ENCODE data around the gene SNX24.
A peak's percentile ranks its signal among the peaks of the same experiment; 100 is the strongest.
"Not testable (repeated sequence)": the region's sequence is repeated elsewhere in the genome, so short reads cannot be mapped to it uniquely, and the experiment has no call there.

The SNX24 gene

GRCh38 chr5:122845229-122846050, at the start of gene SNX24:
SNX24 (plus strand) TSS chr5:122845613; CDS start chr5:122845634, 21 bp downstream.
- DNase-seq: peak; percentile 79

- no peak for DNase-seq
Measured at GRCh38 chr5:122805481-122805880, 39.9 kb upstream of the SNX24 start.

GRCh38 chr5:122810405-122810804, 35.0 kb upstream of the SNX24 start:
- DNase-seq: no peak

GRCh38 chr5:122815218-122815767, 30.1 kb upstream of the SNX24 start:
- DNase-seq: no peak

GRCh38 chr5:122816756-122817155, 28.7 kb upstream of the SNX24 start:
- DNase-seq: no peak

- no peak for DNase-seq
Measured at GRCh38 chr5:122831984-122832383, 13.4 kb upstream of the SNX24 start.

GRCh38 chr5:122835681-122836080, 9.7 kb upstream of the SNX24 start:
- DNase-seq: no peak

GRCh38 chr5:122836947-122837346, 8.5 kb upstream of the SNX24 start:
- no peak for DNase-seq

GRCh38 chr5:122839731-122840130, 5.7 kb upstream of the SNX24 start:
- DNase-seq: no peak

- no peak for DNase-seq
Measured at GRCh38 chr5:122842016-122842580, 3.3 kb upstream of the SNX24 start.

GRCh38 chr5:122844136-122844909, 1.1 kb upstream of the SNX24 start:
- DNase-seq: peak; percentile 17

- DNase-seq: no peak
Measured at GRCh38 chr5:122844910-122845228, 544 bp upstream of the SNX24 start.

GRCh38 chr5:122846051-122846550, 688 bp downstream of the SNX24 start:
- DNase-seq: no peak

- DNase-seq: no peak
Measured at GRCh38 chr5:122847687-122848081, 2.3 kb downstream of the SNX24 start.

- no peak for DNase-seq
Measured at GRCh38 chr5:122849771-122850170, 4.4 kb downstream of the SNX24 start.

- DNase-seq: not testable (repeated sequence)
Measured at GRCh38 chr5:122857538-122857937, 12.1 kb downstream of the SNX24 start.

- no peak for DNase-seq
Measured at GRCh38 chr5:122858451-122858850, 13.0 kb downstream of the SNX24 start.

- no peak for DNase-seq
Measured at GRCh38 chr5:122863240-122863639, 17.8 kb downstream of the SNX24 start.

GRCh38 chr5:122863721-122864120, 18.3 kb downstream of the SNX24 start:
- DNase-seq: no peak

GRCh38 chr5:122864400-122864799, 19.0 kb downstream of the SNX24 start:
- no peak for DNase-seq

- DNase-seq: no peak
Measured at GRCh38 chr5:122864842-122865241, 19.4 kb downstream of the SNX24 start.

GRCh38 chr5:122870219-122870856, 24.9 kb downstream of the SNX24 start:
- no peak for DNase-seq

GRCh38 chr5:122871661-122872060, 26.2 kb downstream of the SNX24 start:
- DNase-seq: no peak

All from CD4-positive, alpha-beta T cell treated with Interleukin-17A for 4 hours (primary cell).